Fibroblast of lung (primary cell): Measurements from ENCODE around the gene PEPD.

Source experiments
- EZH2 ChIP-seq: IDR thresholded peaks from 2 replicates; pipeline ENCODE4 v1.5.1; 2012; ENCODE audit warnings: low read length, control low read depth, mild to moderate bottlenecking; ENCODE audit errors: missing control alignments
- TF ChIP-seq, protein P1 (sequence below), 2 donors: IDR thresholded peaks in 1 of 2; conservative IDR thresholded peaks in 1 of 2; 1 replicate in 1 of 2; 2 replicates in 1 of 2; pipeline ENCODE4 v1.5.1; 2011 to 2012; ENCODE audit warnings: low read length in 2 of 2, control low read depth in 1 of 2, inconsistent platforms in 1 of 2, low read depth in 1 of 2, mild to moderate bottlenecking in 1 of 2

GRCh38 chr19:33558151-33558550 lies 36.6 kb upstream of the PEPD start:
- TF ChIP-seq, protein P1, sequence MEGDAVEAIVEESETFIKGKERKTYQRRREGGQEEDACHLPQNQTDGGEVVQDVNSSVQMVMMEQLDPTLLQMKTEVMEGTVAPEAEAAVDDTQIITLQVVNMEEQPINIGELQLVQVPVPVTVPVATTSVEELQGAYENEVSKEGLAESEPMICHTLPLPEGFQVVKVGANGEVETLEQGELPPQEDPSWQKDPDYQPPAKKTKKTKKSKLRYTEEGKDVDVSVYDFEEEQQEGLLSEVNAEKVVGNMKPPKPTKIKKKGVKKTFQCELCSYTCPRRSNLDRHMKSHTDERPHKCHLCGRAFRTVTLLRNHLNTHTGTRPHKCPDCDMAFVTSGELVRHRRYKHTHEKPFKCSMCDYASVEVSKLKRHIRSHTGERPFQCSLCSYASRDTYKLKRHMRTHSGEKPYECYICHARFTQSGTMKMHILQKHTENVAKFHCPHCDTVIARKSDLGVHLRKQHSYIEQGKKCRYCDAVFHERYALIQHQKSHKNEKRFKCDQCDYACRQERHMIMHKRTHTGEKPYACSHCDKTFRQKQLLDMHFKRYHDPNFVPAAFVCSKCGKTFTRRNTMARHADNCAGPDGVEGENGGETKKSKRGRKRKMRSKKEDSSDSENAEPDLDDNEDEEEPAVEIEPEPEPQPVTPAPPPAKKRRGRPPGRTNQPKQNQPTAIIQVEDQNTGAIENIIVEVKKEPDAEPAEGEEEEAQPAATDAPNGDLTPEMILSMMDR (conservative IDR thresholded peaks at IDR 0.05 in 1 of 2, IDR thresholded peaks at IDR 0.05 in 1 of 2; ENCODE audit: low read depth in 1 of 2, low read length in 2 of 2), result no peak
- TF ChIP-seq EZH2, result no peak
